Upper lobe of right lung (tissue), 1 donor: Measurements from ENCODE around the gene AKT3. TPM values are rescaled to one million over a fixed set of nuclear protein-coding genes. Genes with fewer than 3 reads are reported as not detected.

Source experiments
- ATAC-seq: fragments of 200-7000 bp; cut with Tn5 transposase; one replicate; pipeline ENCODE4 v1.9.1; 2020; ENCODE audit warnings: mild to moderate bottlenecking, moderate library complexity
- DNase-seq: peaks from one replicate; pipeline ENCODE4 v3.0.0-alpha.2; 2020
- H3K27ac ChIP-seq: fragments of 200-600 bp; one replicate; pipeline ENCODE4 v1.8.0; 2022
- H3K27me3 ChIP-seq: fragments of 200-600 bp; one replicate; pipeline ENCODE4 v1.8.0; 2022; ENCODE audit warnings: mild to moderate bottlenecking
- H3K36me3 ChIP-seq: fragments of 200-600 bp; one replicate; pipeline ENCODE4 v1.8.0; 2022
- H3K4me1 ChIP-seq: fragments of 200-600 bp; one replicate; pipeline ENCODE4 v1.8.0; 2022
- H3K4me3 ChIP-seq: fragments of 200-600 bp; one replicate; pipeline ENCODE4 v1.8.0; 2022; ENCODE audit warnings: mild to moderate bottlenecking
- H3K9me3 ChIP-seq: fragments of 200-600 bp; one replicate; pipeline ENCODE4 v1.8.0; 2022
- intact Hi-C: fragments of 100-400 bp; cut with DNase I; formaldehyde crosslinking; loops from one replicate; pipeline ENCODE4 v1.11.0; 2022
- total RNA-seq: library from RNA; stranded (reverse); fragmentation: NEBNext Ultra II Directional; extraction: Animal tissue kit (Norgen Biotek cat#: 25700); gene quantifications from one replicate; pipeline ENCODE4 v1.2.1, GENCODE V29; 2021
- TF ChIP-seq, protein P1 (sequence below): fragments of 200-600 bp; IDR thresholded peaks from one replicate; pipeline ENCODE4 v1.8.0; 2022; ENCODE audit warnings: antibody characterized with exemption
- donor health status: DM: no; HTN: yes; CAD: no; lungs with severe emphysema.

AKT3 gene
- total RNA-seq, 1 donor from 2014 or later: 64.6 TPM

DNA sequence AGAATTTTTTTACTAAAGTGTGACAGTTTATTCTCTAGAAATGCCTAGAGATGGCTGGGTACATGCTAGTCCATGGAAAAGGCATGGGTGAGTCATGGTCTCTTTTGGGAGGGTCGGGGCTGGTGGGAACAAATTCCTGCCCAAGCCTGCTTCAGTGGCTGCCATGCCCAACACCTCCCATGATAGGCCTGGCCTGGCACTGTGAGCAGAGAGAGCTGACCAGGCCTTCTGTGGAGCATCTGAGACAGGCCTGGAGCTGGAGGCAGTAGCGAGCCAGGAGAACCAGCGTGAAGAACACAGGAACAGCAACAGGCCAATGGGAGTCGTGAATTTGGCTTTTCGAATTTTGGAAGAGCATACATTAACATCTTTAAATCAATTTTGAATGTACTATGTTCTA is 385.0 kb downstream of the AKT3 start:
- intact Hi-C loops: no loop called here
- Histone ChIP-seq H3K27me3 (no peaks in the 10 kb centered on the region), H3K4me1 (peaks cover 3% of the 10 kb centered on the region), H3K4me3 (no peak overlapping the region), H3K9me3 (no peaks in the 10 kb centered on the region), H3K36me3 (peaks cover 23% of the 10 kb centered on the region), H3K27ac (no peak overlapping the region)
- ATAC-seq (no peak), DNase-seq (no peak)
- TF ChIP-seq, protein P1, sequence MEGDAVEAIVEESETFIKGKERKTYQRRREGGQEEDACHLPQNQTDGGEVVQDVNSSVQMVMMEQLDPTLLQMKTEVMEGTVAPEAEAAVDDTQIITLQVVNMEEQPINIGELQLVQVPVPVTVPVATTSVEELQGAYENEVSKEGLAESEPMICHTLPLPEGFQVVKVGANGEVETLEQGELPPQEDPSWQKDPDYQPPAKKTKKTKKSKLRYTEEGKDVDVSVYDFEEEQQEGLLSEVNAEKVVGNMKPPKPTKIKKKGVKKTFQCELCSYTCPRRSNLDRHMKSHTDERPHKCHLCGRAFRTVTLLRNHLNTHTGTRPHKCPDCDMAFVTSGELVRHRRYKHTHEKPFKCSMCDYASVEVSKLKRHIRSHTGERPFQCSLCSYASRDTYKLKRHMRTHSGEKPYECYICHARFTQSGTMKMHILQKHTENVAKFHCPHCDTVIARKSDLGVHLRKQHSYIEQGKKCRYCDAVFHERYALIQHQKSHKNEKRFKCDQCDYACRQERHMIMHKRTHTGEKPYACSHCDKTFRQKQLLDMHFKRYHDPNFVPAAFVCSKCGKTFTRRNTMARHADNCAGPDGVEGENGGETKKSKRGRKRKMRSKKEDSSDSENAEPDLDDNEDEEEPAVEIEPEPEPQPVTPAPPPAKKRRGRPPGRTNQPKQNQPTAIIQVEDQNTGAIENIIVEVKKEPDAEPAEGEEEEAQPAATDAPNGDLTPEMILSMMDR: no peak

DNA sequence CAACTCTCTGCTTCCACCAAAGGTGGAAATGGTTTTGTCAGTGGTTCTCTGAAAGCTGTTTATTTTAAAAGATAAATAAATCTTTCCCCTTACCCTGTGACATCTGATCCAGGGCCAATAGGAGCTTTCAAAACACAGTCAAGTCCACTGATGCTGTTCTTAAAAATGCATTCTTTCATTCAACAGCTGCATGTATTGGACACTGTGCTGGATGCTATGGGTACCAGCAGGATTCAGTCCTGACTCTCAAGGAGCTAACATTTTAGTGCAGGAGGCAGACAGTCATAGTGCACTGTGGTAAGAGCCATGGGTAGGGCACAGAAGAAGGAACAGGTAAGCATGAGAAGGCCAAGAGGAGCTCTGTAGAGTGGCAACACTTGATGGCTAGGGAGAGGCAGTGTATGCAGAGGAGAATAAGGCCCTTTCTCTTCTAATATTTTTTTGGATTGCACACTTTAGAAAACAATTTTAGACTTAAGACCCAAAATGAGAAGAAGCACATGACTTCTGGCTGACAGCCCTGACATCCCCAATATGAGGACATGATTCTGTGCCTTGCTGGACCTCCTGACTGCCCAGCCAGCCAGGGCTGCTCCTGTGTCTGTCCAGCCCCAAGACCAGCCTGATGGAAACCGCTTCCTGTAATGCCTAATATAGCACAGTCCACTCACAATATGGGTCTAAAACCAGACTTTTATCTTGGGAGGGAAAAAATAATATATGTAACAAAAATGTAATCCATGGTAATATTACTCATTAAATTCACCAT is 386.9 kb downstream of the AKT3 start:
- TF ChIP-seq, protein P1: no peak
- DNase-seq: no peak
- H3K27ac ChIP-seq: no peak overlapping the region
- H3K36me3 ChIP-seq: peaks cover 23% of the 10 kb centered on the region
- peaks cover 3% of the 10 kb centered on the region for H3K4me1 ChIP-seq
- no peak overlapping the region for H3K4me3 ChIP-seq
- no peak for ATAC-seq
- no peaks in the 10 kb centered on the region for H3K27me3 ChIP-seq
- H3K9me3 ChIP-seq: no peaks in the 10 kb centered on the region
- intact Hi-C loops: no loop called here

DNA sequence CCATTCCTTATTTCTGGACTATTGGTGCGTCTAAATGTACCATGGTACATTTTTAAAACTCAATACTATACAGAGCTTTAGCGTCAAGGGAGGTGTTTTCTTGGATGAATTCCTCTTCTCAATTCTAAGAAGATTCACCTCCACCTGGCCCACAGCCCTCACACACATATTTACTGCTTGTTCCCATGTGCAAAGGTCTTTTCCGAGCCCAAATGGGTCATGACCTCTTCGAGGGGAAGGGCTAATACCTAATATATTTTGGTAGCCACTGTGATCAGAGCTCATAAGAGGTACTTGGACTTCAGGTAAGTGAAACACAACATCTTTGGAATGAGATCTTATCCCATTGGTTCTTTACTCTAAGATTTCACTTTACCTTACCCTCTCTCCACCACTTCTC is 388.3 kb downstream of the AKT3 start:
- intact Hi-C loops: no loop called here
- no peak for ATAC-seq

DNA sequence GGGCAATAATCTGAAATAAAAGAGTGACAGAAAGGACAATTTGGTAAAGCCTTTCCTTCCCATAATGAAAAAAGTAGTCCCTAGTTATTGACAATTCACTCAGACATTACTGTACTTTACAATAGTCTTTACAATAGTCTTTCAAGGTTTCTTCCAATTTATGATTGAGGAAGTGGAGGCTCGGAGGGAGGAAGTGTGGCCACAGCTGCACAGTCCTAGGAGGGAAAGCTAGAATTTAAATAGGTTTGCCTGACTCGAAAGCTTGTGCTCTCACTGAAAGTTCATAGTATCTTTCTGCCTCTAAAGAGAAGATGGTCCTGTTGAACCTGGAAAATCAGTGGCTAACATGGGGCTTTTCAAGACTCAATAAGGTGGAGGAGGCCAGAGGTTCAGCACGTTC is 391.0 kb downstream of the AKT3 start:
- Histone ChIP-seq H3K27me3 (no peaks in the 10 kb centered on the region), H3K4me1 (peaks cover 3% of the 10 kb centered on the region), H3K4me3 (no peak overlapping the region), H3K36me3 (peaks cover 23% of the 10 kb centered on the region), H3K27ac (no peak overlapping the region), H3K9me3 (no peaks in the 10 kb centered on the region)
- DNase-seq (no peak), ATAC-seq (peak; percentile 64)
- TF ChIP-seq, protein P1: no peak
- intact Hi-C loops: no loop called here

More for the DNA sequence above, 388.3 kb downstream of the AKT3 start:
- Histone ChIP-seq H3K36me3 (peaks cover 23% of the 10 kb centered on the region), H3K4me3 (no peak overlapping the region), H3K27ac (no peak overlapping the region), H3K4me1 (peaks cover 3% of the 10 kb centered on the region), H3K27me3 (no peaks in the 10 kb centered on the region), H3K9me3 (no peaks in the 10 kb centered on the region)
- no peak for DNase-seq
- TF ChIP-seq, protein P1: no peak

DNA sequence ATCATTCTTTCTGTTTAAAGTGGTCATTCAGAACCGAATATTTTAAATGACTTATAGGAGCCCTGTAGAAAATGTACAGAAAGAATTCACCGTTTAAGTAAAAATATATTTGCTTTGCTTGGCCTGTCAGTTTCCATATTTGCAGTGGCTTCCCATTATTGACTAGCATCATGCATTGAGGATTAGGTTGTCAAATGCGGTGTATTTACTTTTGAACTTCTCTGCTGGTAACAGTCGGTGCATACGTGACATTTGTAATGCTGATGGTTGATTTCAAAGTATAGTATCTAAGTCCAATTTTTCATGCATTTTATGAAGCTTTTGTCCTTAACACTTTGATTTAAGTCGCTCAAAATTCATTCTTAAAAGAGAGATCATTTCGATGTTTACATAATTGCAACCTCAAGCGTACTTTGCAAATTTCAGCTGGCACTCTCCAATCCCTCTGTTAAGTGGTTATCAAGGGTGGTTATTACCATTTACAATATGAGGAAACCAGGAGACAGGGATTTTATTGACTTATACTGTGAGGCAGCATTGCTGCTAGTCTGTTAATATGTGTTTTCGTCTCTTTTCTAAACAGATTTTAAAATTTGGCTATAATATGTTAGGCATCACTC is 392.6 kb downstream of the AKT3 start:
- intact Hi-C loops: no loop called here
- no peak overlapping the region for H3K4me3 ChIP-seq

More for the DNA sequence above, 392.6 kb downstream of the AKT3 start:
- no peaks in the 10 kb centered on the region for H3K9me3 ChIP-seq
- H3K27me3 ChIP-seq: no peaks in the 10 kb centered on the region
- ATAC-seq: no peak
- TF ChIP-seq, protein P1: no peak
- H3K27ac ChIP-seq: no peak overlapping the region
- DNase-seq: no peak
- H3K4me1 ChIP-seq: peaks cover 1% of the 10 kb centered on the region
- H3K36me3 ChIP-seq: peaks cover 21% of the 10 kb centered on the region
